ENCODE measurements around the gene EFHC2. TPM values are rescaled to one million over a fixed set of nuclear protein-coding genes. Genes with fewer than 3 reads are reported as not detected.

EFHC2 gene
- total RNA-seq, 1 experiment from 2014 or later, result 0.28 TPM

DNA sequence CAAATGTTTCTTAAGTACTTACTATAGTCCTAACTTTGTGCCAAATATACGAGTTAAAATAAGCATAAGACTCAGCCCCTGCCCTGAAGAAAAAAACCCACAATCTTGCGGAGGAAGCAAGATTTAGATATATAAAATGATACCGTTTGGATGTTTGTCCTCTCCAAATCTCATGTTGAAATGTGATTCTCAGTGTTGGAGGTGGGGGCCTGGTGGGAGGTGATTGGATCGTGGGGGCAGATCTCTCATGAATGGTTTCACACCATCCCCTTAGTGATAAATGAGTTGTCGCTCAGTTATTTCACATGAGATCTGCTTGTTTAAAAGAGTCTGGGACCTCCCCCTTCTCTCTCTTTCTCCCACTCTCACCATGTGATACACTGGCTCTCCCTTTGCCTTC, 28.7 kb downstream of the EFHC2 start:
- H3K4me3 ChIP-seq (ENCODE audit: low read depth in 2 of 2, low read length in 2 of 2), result no peak overlapping the region
- CTCF ChIA-PET, result no interaction called here
- in situ Hi-C loops (cut with HindIII; ENCODE audit: low pct_unique_long_range_greater_than_20kb, low sequenced_read_pairs), result no loop called here

DNA sequence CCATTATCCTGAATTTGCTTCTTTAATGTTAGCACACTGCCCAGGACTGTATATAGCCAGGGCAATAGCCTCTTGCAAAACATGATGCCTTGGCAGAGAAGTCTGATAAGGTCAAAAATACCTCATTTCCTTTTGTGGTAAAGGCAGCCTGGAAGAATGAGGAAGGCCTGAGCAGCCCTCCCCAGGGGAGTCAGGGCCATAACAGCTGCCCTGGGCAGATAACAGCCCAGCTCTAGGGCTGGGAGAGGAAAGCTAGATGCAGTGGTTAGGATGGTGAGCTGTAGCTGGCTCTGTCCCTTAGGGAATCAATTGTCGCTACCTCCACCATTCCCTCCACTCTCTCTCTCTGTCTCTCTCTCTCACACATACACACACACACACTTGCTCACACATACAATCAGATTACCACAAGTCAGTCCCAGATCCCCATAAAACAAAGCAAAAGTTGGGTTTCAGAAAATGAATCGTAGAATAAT, 29.2 kb downstream of the EFHC2 start:
- in situ Hi-C loops (cut with HindIII; ENCODE audit: low pct_unique_long_range_greater_than_20kb, low sequenced_read_pairs) (no loop called here), intact Hi-C loops (cut with micrococcal nuclease; ENCODE audit: unreplicated experiment) (no loop called here)
- Histone ChIP-seq H3K4me1 (ENCODE audit: control insufficient read depth, insufficient read depth, low read length) (no peaks in the 10 kb centered on the region), H3K36me3 (ENCODE audit: control insufficient read depth, insufficient read depth, low read length) (no peaks in the 10 kb centered on the region), H3K4me3 (ENCODE audit: low read depth in 2 of 2, low read length in 2 of 2) (no peak overlapping the region), H3K27ac (ENCODE audit: low read length) (no peak overlapping the region), H3K27me3 (ENCODE audit: control insufficient read depth, insufficient read depth, low read length) (no peaks in the 10 kb centered on the region), H3K9me3 (ENCODE audit: control insufficient read depth, insufficient read depth, low read depth, low read length) (no peaks in the 10 kb centered on the region)
- no TSS peak for BruUV-seq (replicated peaks)
- ChIA-PET POLR2A (interaction anchor here (0.7 kb wide), 1 partner anchor 557 kb away, joined by 4 read pairs; no protein-coding TSS in a partner anchor), CTCF (no interaction called here)
- DNase-seq (ENCODE audit: low read depth, low spot score) (no peak), ATAC-seq (no peak)
- TF ChIP-seq, protein P1, sequence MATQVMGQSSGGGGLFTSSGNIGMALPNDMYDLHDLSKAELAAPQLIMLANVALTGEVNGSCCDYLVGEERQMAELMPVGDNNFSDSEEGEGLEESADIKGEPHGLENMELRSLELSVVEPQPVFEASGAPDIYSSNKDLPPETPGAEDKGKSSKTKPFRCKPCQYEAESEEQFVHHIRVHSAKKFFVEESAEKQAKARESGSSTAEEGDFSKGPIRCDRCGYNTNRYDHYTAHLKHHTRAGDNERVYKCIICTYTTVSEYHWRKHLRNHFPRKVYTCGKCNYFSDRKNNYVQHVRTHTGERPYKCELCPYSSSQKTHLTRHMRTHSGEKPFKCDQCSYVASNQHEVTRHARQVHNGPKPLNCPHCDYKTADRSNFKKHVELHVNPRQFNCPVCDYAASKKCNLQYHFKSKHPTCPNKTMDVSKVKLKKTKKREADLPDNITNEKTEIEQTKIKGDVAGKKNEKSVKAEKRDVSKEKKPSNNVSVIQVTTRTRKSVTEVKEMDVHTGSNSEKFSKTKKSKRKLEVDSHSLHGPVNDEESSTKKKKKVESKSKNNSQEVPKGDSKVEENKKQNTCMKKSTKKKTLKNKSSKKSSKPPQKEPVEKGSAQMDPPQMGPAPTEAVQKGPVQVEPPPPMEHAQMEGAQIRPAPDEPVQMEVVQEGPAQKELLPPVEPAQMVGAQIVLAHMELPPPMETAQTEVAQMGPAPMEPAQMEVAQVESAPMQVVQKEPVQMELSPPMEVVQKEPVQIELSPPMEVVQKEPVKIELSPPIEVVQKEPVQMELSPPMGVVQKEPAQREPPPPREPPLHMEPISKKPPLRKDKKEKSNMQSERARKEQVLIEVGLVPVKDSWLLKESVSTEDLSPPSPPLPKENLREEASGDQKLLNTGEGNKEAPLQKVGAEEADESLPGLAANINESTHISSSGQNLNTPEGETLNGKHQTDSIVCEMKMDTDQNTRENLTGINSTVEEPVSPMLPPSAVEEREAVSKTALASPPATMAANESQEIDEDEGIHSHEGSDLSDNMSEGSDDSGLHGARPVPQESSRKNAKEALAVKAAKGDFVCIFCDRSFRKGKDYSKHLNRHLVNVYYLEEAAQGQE (IDR thresholded peaks at IDR 0.05; ENCODE audit: insufficient read depth in 1 of 2, low read depth in 2 of 2, low read length in 1 of 2), result no peak
- TF ChIP-seq SIN3A (IDR thresholded peaks at IDR 0.05; ENCODE audit: borderline replicate concordance, insufficient read depth, low read depth, low read length) (no peak), TCF7L2 (IDR thresholded peaks at IDR 0.05; ENCODE audit: low read depth, low read length) (no peak), POLR2AphosphoS5 (IDR thresholded peaks at IDR 0.05; ENCODE audit: low read depth, low read length) (no peak)
- TF ChIP-seq, protein P2, sequence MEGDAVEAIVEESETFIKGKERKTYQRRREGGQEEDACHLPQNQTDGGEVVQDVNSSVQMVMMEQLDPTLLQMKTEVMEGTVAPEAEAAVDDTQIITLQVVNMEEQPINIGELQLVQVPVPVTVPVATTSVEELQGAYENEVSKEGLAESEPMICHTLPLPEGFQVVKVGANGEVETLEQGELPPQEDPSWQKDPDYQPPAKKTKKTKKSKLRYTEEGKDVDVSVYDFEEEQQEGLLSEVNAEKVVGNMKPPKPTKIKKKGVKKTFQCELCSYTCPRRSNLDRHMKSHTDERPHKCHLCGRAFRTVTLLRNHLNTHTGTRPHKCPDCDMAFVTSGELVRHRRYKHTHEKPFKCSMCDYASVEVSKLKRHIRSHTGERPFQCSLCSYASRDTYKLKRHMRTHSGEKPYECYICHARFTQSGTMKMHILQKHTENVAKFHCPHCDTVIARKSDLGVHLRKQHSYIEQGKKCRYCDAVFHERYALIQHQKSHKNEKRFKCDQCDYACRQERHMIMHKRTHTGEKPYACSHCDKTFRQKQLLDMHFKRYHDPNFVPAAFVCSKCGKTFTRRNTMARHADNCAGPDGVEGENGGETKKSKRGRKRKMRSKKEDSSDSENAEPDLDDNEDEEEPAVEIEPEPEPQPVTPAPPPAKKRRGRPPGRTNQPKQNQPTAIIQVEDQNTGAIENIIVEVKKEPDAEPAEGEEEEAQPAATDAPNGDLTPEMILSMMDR (IDR thresholded peaks at IDR 0.05), result no peak

More for the DNA sequence above, 28.7 kb downstream of the EFHC2 start:
- BruUV-seq (replicated peaks), result no TSS peak
- TF ChIP-seq, protein P1 (IDR thresholded peaks at IDR 0.05; ENCODE audit: insufficient read depth in 1 of 2, low read depth in 2 of 2, low read length in 1 of 2), result no peak
- TF ChIP-seq, protein P2 (IDR thresholded peaks at IDR 0.05), result no peak
- TF ChIP-seq TCF7L2 (IDR thresholded peaks at IDR 0.05; ENCODE audit: low read depth, low read length), result no peak
- TF ChIP-seq POLR2AphosphoS5 (IDR thresholded peaks at IDR 0.05; ENCODE audit: low read depth, low read length), result no peak
- no peak for TF ChIP-seq SIN3A (IDR thresholded peaks at IDR 0.05; ENCODE audit: borderline replicate concordance, insufficient read depth, low read depth, low read length)
- no peaks in the 10 kb centered on the region for H3K27me3 ChIP-seq (ENCODE audit: control insufficient read depth, insufficient read depth, low read length)
- H3K9me3 ChIP-seq (ENCODE audit: control insufficient read depth, insufficient read depth, low read depth, low read length), result no peaks in the 10 kb centered on the region
- intact Hi-C loops (cut with micrococcal nuclease; ENCODE audit: unreplicated experiment), result no loop called here
- no peak for ATAC-seq
- H3K36me3 ChIP-seq (ENCODE audit: control insufficient read depth, insufficient read depth, low read length), result no peaks in the 10 kb centered on the region
- no peaks in the 10 kb centered on the region for H3K4me1 ChIP-seq (ENCODE audit: control insufficient read depth, insufficient read depth, low read length)
- no peak for DNase-seq (ENCODE audit: low read depth, low spot score)
- H3K27ac ChIP-seq (ENCODE audit: low read length), result no peak overlapping the region
- POLR2A ChIA-PET, result no interaction called here
